Occipital lobe (tissue), 2 donors: ENCODE measurements around the gene SH2D4B. TPM values are rescaled to one million over a fixed set of nuclear protein-coding genes. Genes with fewer than 3 reads are reported as not detected.
A peak's percentile ranks its signal among the peaks of the same experiment; 100 is the strongest.

Experiments
- DNase-seq: peaks from one replicate; lab custom pipeline; 2025; lab: John Stamatoyannopoulos, UW
- total RNA-seq: library from RNA; depleted of rRNA; stranded (reverse); fragments of >200 nt; gene quantifications from one replicate; pipeline ENCODE4 v1.2.3, GENCODE V29; 2014

The SH2D4B gene
- total RNA-seq, 1 donor from 2014 or later = 1.4 TPM

GRCh38 chr10:80633383-80633860, 95.7 kb downstream of the SH2D4B start:
- no peak for DNase-seq

DNA sequence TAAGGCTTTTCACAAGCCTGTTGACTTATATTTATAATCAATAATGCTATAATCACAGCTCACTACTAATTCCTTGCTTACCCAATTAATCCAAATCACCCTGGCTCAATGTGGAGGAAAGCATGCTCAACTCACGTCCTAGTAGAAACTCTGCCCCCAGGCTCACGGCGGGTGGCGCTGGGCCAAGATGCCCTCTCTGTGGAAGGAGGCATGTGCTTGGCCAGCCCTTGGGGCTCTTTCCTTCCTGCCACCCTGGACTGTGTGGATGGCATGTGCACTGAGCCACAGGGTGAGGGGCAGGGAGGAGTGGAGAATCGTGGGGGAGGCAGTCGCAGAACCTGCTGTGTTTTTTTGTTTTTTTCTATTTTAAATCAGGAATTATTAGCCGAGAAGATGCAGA, 96.2 kb downstream of the SH2D4B start:
- no peak for DNase-seq

- no peak for DNase-seq
Measured at GRCh38 chr10:80642661-80643060, 105.0 kb downstream of the SH2D4B start.

GRCh38 chr10:80646366-80646765, 108.7 kb downstream of the SH2D4B start:
- no peak for DNase-seq

- DNase-seq = no peak
Measured at GRCh38 chr10:80647173-80647833, 109.6 kb downstream of the SH2D4B start.

DNA sequence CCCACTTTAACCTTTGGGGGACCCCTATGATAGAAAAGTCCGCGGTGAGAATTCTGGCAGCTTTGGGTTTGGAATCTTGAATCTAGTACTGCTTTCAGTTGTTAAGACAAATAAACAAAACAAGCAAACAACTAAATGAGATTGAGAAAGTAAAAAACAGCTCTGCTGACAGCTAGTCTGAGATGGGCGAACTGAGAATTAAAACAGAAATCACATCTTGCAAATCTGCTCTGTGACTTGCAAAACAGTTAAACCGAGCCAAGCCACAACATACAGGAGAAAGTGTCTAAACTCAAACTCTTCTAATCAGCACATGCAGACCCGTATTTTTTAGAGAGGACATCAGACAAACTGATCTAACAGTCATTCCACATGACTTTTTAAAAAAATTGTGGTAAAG, 110.4 kb downstream of the SH2D4B start:
- DNase-seq = no peak

GRCh38 chr10:80649183-80649582, 111.5 kb downstream of the SH2D4B start:
- DNase-seq = no peak

DNA sequence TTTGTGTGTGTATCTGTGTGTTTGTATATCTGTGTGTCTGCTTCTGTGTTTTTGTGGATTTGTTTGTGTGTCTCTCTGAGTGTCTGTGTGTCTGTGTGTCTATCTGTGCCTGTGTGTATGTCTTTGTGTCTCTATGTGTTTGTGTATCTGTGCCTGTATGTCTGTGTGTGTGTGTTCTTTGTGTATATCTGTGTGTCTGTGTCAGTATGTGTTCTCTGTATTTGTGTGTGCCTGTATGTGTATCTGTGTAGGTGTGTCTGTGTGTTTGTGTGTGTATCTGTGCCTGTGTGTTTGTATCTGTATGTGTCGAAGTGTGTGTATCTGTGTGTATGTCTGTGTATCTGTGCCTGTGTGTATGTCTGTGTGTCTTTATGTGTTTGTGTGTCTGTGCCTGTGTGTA, 118.2 kb downstream of the SH2D4B start:
- no peak for DNase-seq

DNA sequence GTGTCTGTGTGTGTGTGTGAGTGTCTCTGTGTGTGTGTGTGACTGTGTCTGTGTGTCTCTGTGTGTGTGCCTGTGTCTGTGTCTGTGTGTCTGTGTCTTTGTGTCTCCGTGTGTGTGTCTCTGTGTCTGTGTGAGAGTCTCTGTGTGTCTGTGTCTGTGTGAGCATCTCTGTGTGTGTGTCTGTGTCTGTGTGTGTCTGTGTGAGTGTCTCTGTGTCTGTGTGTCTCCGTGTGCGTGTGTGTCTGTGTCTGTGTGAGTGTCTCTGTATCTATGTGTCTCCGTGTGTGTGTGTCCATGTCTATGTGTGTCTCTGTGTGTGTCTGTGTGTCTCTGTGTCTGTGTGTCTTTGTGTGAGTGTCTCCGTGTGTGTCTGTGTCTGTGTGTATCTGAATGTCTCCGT, 120.4 kb downstream of the SH2D4B start:
- DNase-seq = no peak

- DNase-seq = no peak
Measured at GRCh38 chr10:80659289-80659688, 121.6 kb downstream of the SH2D4B start.

- DNase-seq = no peak
Measured at GRCh38 chr10:80660266-80660665, 122.6 kb downstream of the SH2D4B start.

DNA sequence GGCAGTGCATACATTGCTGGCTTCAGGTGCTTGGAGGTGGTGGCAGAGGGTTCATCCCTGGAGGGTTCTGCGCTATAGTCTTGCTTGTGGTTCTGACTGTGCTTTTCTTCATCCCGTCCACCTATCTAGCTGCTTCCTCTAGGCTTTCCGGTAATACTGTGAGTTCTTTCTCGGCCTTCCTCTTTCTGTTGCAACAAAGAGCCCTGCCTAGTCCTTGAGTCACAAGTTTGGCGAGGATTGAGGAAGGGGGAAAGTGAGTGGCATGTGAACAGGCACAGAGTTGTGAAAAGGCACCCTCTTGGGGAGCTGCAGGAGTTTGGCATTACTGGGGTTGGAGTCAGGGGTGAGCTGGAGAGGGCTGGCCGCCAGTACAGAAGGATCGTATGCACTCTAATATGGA, 123.0 kb downstream of the SH2D4B start:
- DNase-seq = no peak

DNA sequence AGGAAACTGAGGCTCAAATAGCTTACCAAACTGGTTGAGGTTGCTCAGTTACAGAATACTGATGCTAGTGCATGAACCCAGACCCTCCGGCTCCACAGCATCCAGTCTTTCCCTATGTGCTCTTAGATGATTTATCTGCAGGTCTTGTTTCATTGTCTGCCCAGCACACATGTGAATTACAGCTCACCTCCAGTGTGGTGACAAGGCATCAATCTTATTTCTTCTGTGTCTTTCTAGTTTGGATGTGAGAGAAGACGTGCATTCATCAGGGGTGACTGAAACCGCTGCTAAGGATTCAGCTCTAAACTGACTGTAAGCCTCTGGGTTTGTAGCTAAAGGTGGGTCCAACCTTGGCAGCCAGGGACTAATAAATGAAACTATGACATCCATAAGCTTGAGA, 123.8 kb downstream of the SH2D4B start:
- DNase-seq = no peak

DNA sequence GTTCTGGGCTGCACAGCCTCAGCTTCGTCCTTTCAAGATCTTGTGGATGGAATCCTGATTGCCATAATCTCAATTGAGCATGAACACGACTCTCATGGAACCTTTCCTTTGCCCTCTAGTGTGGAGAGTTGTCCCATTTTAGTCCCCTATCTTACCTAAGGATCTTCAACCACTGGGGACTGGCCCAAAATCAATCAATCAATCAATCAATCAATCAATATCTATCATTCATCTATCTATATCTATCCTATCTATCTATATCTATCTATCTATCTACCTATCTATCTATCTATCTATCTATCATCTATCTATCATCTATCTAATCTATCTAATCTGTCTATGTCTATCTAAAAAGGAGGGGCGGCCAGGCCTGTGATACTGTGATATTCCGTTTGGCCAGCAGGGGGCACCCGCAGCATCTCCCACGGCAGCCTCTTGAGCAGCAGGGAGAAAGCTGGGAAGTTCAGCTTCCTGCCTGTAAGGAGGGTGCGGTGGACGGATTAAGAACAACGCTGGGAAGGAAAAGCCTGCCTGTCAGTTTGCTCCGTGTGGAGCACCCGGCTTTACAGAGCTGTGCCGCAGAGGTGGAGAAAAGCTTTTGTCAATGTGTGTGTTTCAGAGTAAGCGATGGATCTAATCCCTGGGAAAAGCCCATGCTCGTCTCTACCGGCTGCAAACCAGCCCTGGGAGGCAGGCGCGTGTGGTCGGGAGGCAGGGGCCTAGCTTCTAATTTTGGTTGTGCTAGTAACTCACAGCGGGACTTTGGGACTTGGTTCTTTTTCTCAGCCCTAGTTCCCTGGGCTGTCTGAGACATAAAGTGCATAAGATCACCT, 124.9 kb downstream of the SH2D4B start:
- DNase-seq = peak; percentile 62

GRCh38 chr10:80664071-80664680, 126.5 kb downstream of the SH2D4B start:
- DNase-seq = peak; percentile 71

- no peak for DNase-seq
Measured at GRCh38 chr10:80669485-80669884, 131.8 kb downstream of the SH2D4B start.

- DNase-seq = no peak
Measured at GRCh38 chr10:80670774-80671173, 133.1 kb downstream of the SH2D4B start.

GRCh38 chr10:80671847-80672246, 134.1 kb downstream of the SH2D4B start:
- DNase-seq = no peak

DNA sequence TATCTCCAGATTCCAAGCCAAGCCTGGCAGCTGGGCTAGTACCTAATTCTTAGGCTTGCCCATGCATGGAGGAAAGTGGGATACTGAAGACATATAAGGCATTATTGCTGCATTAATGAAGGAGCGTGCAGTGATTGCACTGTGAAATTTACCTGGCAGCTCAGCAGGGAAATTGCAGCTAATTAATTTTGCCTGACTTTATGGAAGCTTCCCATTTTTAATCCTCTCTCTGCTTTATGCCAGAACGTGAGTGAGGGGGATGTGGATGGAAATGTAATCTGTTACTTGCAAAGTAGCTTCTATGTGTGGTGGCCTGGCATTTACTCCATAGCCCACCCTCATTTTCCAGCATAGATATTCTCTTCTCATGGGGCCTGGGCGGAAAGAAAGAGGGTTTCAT, 134.9 kb downstream of the SH2D4B start:
- no peak for DNase-seq

GRCh38 chr10:80674809-80675208, 137.1 kb downstream of the SH2D4B start:
- no peak for DNase-seq

DNA sequence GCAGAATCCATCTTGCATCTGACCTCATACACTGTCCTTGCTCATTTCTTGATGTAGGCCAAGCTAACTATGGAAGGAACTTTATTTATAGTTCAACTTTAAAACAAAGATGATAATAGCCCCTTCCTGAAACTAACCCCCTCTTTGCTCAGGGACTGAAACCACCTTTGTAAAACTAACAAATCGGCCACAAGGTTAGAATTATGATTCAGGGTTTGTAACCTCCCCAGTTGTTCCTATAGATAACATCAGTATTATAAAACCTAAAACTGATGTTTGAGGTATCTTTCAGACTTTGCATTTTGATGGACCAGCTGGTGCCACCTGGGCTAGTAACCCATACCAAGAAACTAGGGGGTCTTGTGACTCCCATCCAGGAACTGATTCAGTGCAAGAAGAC, 143.4 kb downstream of the SH2D4B start:
- DNase-seq = no peak

GRCh38 chr10:80684259-80684658, 146.6 kb downstream of the SH2D4B start:
- no peak for DNase-seq
